PFSK-1 (cell line): ENCODE measurements around the gene STX18.

ENCODE experiments used
- FOXP2 ChIP-seq: optimal IDR thresholded peaks from 2 replicates; pipeline ENCODE3; 2011; ENCODE audit warnings: borderline replicate concordance, control low read depth, inconsistent platforms; ENCODE audit not compliant: insufficient read depth; ENCODE audit errors: extremely low read length, extremely low read depth
- POLR2AphosphoS5 ChIP-seq: IDR thresholded peaks from 2 replicates; pipeline ENCODE4 v1.6.1; 2012; ENCODE audit warnings: low read depth, mild to moderate bottlenecking, control low read depth, low read length, moderate library complexity
- SIN3A ChIP-seq: IDR thresholded peaks from 2 replicates; pipeline ENCODE4 v1.6.1; 2012; ENCODE audit warnings: mild to moderate bottlenecking, low read length, moderate library complexity, borderline replicate concordance; ENCODE audit not compliant: insufficient read depth
- TAF1 ChIP-seq: IDR thresholded peaks from 2 replicates; pipeline ENCODE4 v1.6.1; 2012; ENCODE audit warnings: low read length, control low read depth, borderline replicate concordance; ENCODE audit not compliant: insufficient read depth
- TF ChIP-seq, protein P1 (sequence below), 2 experiments: IDR thresholded peaks; 2 replicates each; pipeline versions ENCODE4 v1.6.1 to v1.8.0; 2011 to 2012; ENCODE audit warnings: low read depth in 2 of 2, low read length in 2 of 2, control low read depth in 1 of 2, inconsistent platforms in 1 of 2, mild to moderate bottlenecking in 1 of 2, moderate library complexity in 1 of 2; ENCODE audit not compliant: insufficient read depth in 1 of 2

STX18 gene

DNA sequence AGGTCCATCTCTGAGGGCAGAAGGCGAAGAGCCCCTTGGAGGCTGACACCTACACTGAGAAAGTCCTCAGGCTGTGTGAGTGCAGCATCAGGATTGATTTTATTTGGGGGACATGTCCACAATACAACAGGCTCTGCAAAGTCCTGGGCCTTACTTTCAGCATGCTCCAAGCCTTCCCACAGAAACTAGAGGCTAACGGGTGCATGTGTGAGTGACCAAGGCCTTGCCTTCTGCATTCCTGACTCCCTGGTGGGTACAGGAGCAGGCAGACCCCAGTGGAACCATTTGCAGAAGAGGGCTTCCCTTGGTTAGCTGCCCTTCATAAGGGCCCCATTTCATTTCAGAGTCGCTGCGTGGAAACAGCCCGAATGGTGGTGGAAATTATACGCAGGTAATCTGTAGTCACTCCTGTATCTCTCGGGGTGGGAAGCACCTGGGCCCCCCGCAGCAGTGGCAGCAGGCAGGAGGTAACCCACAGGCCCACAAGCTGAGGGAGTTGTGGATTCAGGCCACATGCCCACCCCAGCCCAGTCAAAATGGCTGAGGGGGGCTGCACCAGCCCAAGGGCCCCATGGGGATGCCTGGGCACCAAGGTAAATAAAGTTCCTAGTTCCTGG, 117.2 kb downstream of the STX18 start:
- TF ChIP-seq TAF1 (no peak), POLR2AphosphoS5 (no peak), FOXP2 (no peak), SIN3A (no peak)
- TF ChIP-seq, protein P1, sequence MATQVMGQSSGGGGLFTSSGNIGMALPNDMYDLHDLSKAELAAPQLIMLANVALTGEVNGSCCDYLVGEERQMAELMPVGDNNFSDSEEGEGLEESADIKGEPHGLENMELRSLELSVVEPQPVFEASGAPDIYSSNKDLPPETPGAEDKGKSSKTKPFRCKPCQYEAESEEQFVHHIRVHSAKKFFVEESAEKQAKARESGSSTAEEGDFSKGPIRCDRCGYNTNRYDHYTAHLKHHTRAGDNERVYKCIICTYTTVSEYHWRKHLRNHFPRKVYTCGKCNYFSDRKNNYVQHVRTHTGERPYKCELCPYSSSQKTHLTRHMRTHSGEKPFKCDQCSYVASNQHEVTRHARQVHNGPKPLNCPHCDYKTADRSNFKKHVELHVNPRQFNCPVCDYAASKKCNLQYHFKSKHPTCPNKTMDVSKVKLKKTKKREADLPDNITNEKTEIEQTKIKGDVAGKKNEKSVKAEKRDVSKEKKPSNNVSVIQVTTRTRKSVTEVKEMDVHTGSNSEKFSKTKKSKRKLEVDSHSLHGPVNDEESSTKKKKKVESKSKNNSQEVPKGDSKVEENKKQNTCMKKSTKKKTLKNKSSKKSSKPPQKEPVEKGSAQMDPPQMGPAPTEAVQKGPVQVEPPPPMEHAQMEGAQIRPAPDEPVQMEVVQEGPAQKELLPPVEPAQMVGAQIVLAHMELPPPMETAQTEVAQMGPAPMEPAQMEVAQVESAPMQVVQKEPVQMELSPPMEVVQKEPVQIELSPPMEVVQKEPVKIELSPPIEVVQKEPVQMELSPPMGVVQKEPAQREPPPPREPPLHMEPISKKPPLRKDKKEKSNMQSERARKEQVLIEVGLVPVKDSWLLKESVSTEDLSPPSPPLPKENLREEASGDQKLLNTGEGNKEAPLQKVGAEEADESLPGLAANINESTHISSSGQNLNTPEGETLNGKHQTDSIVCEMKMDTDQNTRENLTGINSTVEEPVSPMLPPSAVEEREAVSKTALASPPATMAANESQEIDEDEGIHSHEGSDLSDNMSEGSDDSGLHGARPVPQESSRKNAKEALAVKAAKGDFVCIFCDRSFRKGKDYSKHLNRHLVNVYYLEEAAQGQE (IDR thresholded peaks at IDR 0.05; ENCODE audit: insufficient read depth in 1 of 2, low read depth in 2 of 2, low read length in 2 of 2): no peak

DNA sequence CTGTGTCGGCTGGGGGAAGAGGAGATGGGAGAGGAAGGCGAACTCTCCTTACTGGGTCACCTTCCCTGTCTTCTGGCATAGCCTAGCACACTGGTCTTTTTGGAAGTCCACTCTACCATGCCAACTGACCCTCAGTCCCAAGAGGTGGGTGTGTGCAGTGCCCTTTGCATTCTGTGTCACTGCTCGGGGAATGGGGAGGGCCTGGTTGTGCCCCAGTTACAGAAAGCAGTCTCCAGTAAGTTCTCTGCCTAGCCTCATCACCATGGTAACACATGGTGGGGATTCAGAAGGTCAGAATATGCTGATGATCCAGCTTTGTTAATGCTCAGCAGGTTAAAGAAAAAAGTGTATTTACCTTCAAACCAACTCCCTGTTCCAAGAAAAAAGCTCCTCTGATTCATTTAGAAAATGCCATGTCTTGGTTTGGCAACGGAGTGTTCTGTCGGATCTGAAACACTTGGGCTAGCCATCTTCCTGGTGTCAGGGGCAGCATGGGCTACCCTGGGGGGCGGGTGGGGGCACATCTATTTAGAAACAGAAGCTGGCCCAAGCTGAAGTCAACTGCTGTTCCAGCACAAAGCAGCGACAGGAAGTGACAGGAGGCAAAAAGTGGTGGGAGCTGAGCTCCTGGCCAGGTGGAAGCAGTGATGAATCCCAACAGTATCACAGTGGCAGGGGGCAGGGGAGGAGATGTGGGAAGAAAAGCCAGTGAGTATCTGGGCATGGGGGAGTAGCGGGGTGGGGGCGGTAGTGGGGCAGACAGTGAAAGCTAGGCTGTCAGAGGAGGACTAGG, 117.9 kb downstream of the STX18 start:
- TF ChIP-seq SIN3A (no peak), POLR2AphosphoS5 (no peak), FOXP2 (no peak), TAF1 (no peak)
- TF ChIP-seq, protein P1 (IDR thresholded peaks at IDR 0.05; ENCODE audit: insufficient read depth in 1 of 2, low read depth in 2 of 2, low read length in 2 of 2): no peak

DNA sequence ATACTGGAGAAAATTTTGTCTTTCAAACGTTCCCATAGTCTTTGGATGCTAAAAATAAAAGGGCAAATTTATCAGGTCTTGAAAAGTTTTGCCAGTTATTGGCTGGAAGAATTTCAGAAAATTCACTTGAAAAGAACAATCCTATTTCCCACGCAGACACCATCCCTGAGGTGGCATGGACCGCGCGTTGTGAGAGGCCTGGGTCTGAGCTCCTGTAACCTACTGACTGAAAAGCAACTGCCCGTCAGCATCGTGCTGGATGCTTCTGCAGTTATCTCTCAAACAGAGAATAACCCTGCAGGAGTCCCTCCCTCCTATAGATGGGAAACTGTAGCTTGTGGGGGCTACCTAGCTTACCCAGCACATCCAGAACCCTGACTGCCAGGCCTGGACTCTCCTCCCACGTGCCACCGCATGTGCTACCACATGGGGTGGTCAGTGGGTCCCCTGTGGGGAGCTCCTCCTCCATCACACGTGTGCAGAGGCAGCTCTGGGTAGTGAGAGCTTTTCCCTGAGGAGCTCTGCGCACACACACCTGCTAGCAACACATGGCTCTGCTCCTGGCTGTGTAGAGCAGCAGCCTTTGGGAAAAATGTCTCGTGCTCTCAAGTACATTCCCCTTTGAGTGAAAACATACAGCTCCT, 118.9 kb downstream of the STX18 start:
- TF ChIP-seq FOXP2 (no peak), POLR2AphosphoS5 (no peak), SIN3A (no peak), TAF1 (no peak)
- TF ChIP-seq, protein P1 (IDR thresholded peaks at IDR 0.05; ENCODE audit: insufficient read depth in 1 of 2, low read depth in 2 of 2, low read length in 2 of 2): no peak

DNA sequence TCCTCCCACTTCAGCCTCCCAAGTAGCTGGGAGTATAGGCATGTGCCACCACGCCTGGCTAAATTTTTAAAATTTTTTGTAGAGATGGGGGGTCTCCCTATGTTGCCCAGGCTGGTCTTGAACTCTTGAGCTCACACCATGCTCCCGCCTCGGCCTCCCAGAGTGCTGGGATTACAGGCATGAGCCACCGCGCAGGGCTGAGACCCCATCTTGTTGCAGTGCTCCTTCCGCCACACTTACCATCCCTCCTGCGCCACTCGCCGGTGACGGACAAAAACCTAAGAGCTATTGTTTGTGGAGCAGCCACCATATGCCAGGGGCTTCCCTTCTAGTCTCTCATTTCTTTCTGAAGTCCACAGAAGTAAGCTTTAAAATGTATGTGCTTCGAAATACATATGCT, 120.5 kb downstream of the STX18 start:
- TF ChIP-seq, protein P1 (IDR thresholded peaks at IDR 0.05; ENCODE audit: insufficient read depth in 1 of 2, low read depth in 2 of 2, low read length in 2 of 2): no peak
- TF ChIP-seq POLR2AphosphoS5: no peak
- no peak for TF ChIP-seq SIN3A
- TF ChIP-seq FOXP2: no peak
- TF ChIP-seq TAF1: no peak
